ENCODE data around the gene PROM1.

DNA sequence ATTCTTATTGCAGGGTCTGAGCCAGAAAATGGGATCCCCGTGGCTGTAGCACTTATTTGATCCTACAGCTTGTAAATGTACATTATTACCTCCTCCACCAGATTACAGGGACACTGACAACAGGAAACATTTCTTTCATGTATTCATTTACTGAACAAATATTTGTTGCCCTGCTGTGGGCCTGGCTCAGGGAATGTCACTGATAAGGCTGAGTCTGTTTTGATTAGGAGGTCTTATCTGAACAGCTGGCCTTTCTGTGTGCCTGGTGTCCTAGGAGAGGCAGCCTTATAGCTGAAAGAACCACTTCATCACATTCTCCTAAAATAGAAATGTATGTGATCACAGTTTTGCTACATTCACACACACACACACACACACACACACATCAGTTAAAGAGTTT is 45.5 kb upstream of the PROM1 start:
- TF ChIP-seq, protein P1, sequence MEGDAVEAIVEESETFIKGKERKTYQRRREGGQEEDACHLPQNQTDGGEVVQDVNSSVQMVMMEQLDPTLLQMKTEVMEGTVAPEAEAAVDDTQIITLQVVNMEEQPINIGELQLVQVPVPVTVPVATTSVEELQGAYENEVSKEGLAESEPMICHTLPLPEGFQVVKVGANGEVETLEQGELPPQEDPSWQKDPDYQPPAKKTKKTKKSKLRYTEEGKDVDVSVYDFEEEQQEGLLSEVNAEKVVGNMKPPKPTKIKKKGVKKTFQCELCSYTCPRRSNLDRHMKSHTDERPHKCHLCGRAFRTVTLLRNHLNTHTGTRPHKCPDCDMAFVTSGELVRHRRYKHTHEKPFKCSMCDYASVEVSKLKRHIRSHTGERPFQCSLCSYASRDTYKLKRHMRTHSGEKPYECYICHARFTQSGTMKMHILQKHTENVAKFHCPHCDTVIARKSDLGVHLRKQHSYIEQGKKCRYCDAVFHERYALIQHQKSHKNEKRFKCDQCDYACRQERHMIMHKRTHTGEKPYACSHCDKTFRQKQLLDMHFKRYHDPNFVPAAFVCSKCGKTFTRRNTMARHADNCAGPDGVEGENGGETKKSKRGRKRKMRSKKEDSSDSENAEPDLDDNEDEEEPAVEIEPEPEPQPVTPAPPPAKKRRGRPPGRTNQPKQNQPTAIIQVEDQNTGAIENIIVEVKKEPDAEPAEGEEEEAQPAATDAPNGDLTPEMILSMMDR (IDR thresholded peaks at IDR 0.05), result no peak
- no peak for TF ChIP-seq CHD4 (IDR thresholded peaks at IDR 0.05; ENCODE audit: borderline replicate concordance)
- TF ChIP-seq KDM1A (IDR thresholded peaks at IDR 0.05; ENCODE audit: low read depth), result no peak
- no peak for TF ChIP-seq CBX8 (IDR thresholded peaks at IDR 0.05)
- no peak for TF ChIP-seq POLR2AphosphoS2 (conservative IDR thresholded peaks at IDR 0.05; ENCODE audit: low read length)
- TF ChIP-seq SREBF2 (IDR thresholded peaks at IDR 0.05), result no peak
- TF ChIP-seq CEBPB (IDR thresholded peaks at IDR 0.05), result no peak
- no peak for TF ChIP-seq EP300 (IDR thresholded peaks at IDR 0.05)
- TF ChIP-seq RFX5 (IDR thresholded peaks at IDR 0.05), result no peak
- TF ChIP-seq POLR2A (IDR thresholded peaks at IDR 0.05; ENCODE audit: low read length), result no peak
- TF ChIP-seq BHLHE40 (IDR thresholded peaks at IDR 0.05; ENCODE audit: low read depth, low read length), result no peak
- TF ChIP-seq RAD21 (conservative IDR thresholded peaks at IDR 0.05 in 1 of 2, IDR thresholded peaks at IDR 0.05 in 1 of 2), result no peak
- no peak for TF ChIP-seq ESRRA (IDR thresholded peaks at IDR 0.05; ENCODE audit: borderline replicate concordance, low read length)
- TF ChIP-seq JUNB (IDR thresholded peaks at IDR 0.05), result no peak
